Measurements from ENCODE around the gene OR52E8.

The OR52E8 gene

DNA sequence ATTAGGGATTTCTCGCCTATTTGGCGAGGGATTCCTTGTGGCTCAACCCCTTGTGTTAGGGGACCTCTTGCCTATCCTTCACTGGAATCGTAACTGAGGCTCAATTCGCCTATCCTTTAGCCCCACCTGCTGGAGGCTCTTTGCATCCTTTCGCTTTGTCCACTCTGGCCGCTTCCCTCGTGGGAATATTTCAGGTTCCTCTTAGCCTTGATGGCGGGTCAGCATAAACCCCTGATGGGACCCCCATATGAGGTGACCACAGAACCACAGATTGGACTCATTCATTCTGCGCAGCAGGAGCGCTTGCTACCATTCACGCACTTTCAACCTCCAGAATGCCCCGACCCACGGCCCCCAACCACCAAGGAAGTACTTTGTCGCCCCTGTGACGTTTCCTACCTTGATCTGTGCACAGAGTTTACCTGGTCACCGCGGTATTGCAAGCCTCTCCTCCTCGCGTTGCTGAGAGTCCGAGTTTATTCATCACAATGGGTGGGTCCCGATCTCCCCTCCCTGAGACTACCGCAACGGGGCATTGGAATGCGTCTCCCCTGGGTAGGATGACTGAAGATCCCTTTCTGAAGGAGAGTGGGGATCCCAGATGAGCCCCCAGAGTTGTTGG is 48.9 kb downstream of the OR52E8 start, which contains the start of gene OR52N2:
TSS of gene OR52N2 (plus strand) at position 425 of the 622 bp plus-strand sequence. CDS start 11,412 bp downstream, outside the sequence.
- H3K4me1 ChIP-seq (ENCODE audit: control insufficient read depth, insufficient read depth, low read length, unreplicated experiment): no peaks in the 10 kb centered on the region
- H3K27ac ChIP-seq (ENCODE audit: low read depth, low read length): no peak within 1 kb of the TSS
- peak within 1 kb of the TSS; percentile 74 for H2AFZ ChIP-seq (ENCODE audit: low read length, unreplicated experiment)
- H3K79me2 ChIP-seq (ENCODE audit: control insufficient read depth, insufficient read depth, low read length, unreplicated experiment): no peaks in the 10 kb centered on the region
- H3K27me3 ChIP-seq (ENCODE audit: insufficient read depth, low read length): peaks cover 15% of the 10 kb centered on the region
- H3K4me3 ChIP-seq (ENCODE audit: low read depth, low read length): peak within 1 kb of the TSS; percentile 89
- no peaks in the 10 kb centered on the region for H3K36me3 ChIP-seq (ENCODE audit: insufficient read depth, low read length)

DNA sequence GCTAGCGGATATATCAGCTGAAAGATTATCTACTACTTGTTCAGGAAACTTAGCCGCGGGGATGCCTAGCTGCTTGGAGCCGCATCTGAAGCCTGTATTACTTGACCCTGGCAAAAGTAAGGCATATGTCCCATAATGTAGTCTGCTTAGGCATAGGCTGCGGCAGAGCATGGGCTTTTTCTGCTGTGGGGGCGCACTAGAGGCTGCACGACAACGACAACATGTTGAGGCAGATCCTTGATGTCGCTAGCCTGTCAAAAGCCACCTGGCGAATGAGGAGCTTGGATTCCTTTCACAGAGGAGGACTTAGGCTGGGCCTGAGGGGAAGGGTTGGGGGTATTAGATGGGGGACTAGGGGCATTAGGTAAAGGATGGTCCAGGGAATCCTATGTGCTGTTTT is 49.9 kb downstream of the OR52E8 start:
- H2AFZ ChIP-seq (ENCODE audit: low read length, unreplicated experiment): no peak overlapping the region

More for the DNA sequence above, 49.9 kb downstream of the OR52E8 start:
- H3K79me2 ChIP-seq (ENCODE audit: control insufficient read depth, insufficient read depth, low read length, unreplicated experiment): no peaks in the 10 kb centered on the region
- no peak overlapping the region for H3K4me3 ChIP-seq (ENCODE audit: low read depth, low read length)
- no peaks in the 10 kb centered on the region for H3K4me1 ChIP-seq (ENCODE audit: control insufficient read depth, insufficient read depth, low read length, unreplicated experiment)
- peaks cover 22% of the 10 kb centered on the region for H3K27me3 ChIP-seq (ENCODE audit: insufficient read depth, low read length)
- H3K36me3 ChIP-seq (ENCODE audit: insufficient read depth, low read length): no peaks in the 10 kb centered on the region
- H3K27ac ChIP-seq (ENCODE audit: low read depth, low read length): no peak overlapping the region
